HG02798 (cell line): Measurements from ENCODE around the gene AVPR1A.
"Not testable (repeated sequence)": the region's sequence is repeated elsewhere in the genome, so short reads cannot be mapped to it uniquely, and the experiment has no call there.

ENCODE experiments used
- ATAC-seq: cut with Tn5 transposase; IDR thresholded peaks from one replicate; pipeline ENCODE4 v1.9.1; 2021; ENCODE audit warnings: mild to moderate bottlenecking; ENCODE audit not compliant: unreplicated experiment, poor library complexity

AVPR1A gene

GRCh38 chr12:63150713-63151622, at the start of gene AVPR1A:
TSS of gene AVPR1A (minus strand) at chr12:63151201. CDS start at chr12:63150836, 365 bp downstream.
- no peak for ATAC-seq

- no peak for ATAC-seq
These were observed 45.2 kb upstream of the AVPR1A start for GRCh38 chr12:63196168-63196567.

GRCh38 chr12:63179224-63179623, 28.2 kb upstream of the AVPR1A start:
- ATAC-seq, result no peak

GRCh38 chr12:63170321-63170720, 19.3 kb upstream of the AVPR1A start:
- ATAC-seq, result no peak

- ATAC-seq, result not testable (repeated sequence)
These were observed 16.7 kb upstream of the AVPR1A start for GRCh38 chr12:63167741-63168140.

GRCh38 chr12:63164911-63165310, 13.9 kb upstream of the AVPR1A start:
- ATAC-seq, result no peak

- no peak for ATAC-seq
These were observed 12.5 kb upstream of the AVPR1A start for GRCh38 chr12:63163541-63163940.

GRCh38 chr12:63155375-63155774, 4.4 kb upstream of the AVPR1A start:
- ATAC-seq, result no peak

- no peak for ATAC-seq
These were observed 3.6 kb upstream of the AVPR1A start for GRCh38 chr12:63154560-63154959.

GRCh38 chr12:63152321-63152700, 1.3 kb upstream of the AVPR1A start:
- no peak for ATAC-seq

GRCh38 chr12:63151623-63152320, 771 bp upstream of the AVPR1A start:
- ATAC-seq, result peak; percentile 77

- no peak for ATAC-seq
These were observed 890 bp downstream of the AVPR1A start for GRCh38 chr12:63149909-63150712.

- ATAC-seq, result no peak
These were observed 6.4 kb downstream of the AVPR1A start for GRCh38 chr12:63144556-63144955.

- ATAC-seq, result no peak
These were observed 12.5 kb downstream of the AVPR1A start for GRCh38 chr12:63138488-63138887.

- ATAC-seq, result no peak
These were observed 17.0 kb downstream of the AVPR1A start for GRCh38 chr12:63133981-63134380.

GRCh38 chr12:63132201-63132600, 18.8 kb downstream of the AVPR1A start:
- no peak for ATAC-seq

- no peak for ATAC-seq
These were observed 21.1 kb downstream of the AVPR1A start for GRCh38 chr12:63129927-63130326.

GRCh38 chr12:63124778-63125177, 26.2 kb downstream of the AVPR1A start:
- no peak for ATAC-seq

GRCh38 chr12:63103494-63104131, 47.4 kb downstream of the AVPR1A start:
- ATAC-seq, result peak; percentile 55

GRCh38 chr12:63101920-63102319, 49.1 kb downstream of the AVPR1A start:
- no peak for ATAC-seq
